GM12878 (cell line): ENCODE measurements around the gene HS3ST6. TPM values are rescaled to one million over a fixed set of nuclear protein-coding genes. Genes with fewer than 3 reads are reported as not detected.

Source experiments
- ATF3 ChIP-seq: IDR thresholded peaks from 2 replicates; pipeline ENCODE4 v1.6.1; 2011; ENCODE audit warnings: low read depth, mild to moderate bottlenecking, low read length, moderate library complexity, borderline replicate concordance; ENCODE audit errors: extremely low read depth
- BACH1 ChIP-seq: fragments of 450-650 bp; IDR thresholded peaks from 2 replicates; pipeline ENCODE4 v1.6.1; 2017; ENCODE audit warnings: mild to moderate bottlenecking, borderline replicate concordance
- CEBPZ ChIP-seq: fragments of 150-350 bp; IDR thresholded peaks from 2 replicates; pipeline ENCODE4 v1.6.1; 2016; ENCODE audit warnings: low read depth, low read length
- DPF2 ChIP-seq: fragments of 450-650 bp; IDR thresholded peaks from 2 replicates; pipeline ENCODE4 v1.6.1; 2017; ENCODE audit warnings: mild to moderate bottlenecking
- FOXM1 ChIP-seq: IDR thresholded peaks from 2 replicates; pipeline ENCODE4 v1.6.1; 2012; ENCODE audit warnings: low read depth, mild to moderate bottlenecking, inconsistent platforms, low read length, moderate library complexity
- NBN ChIP-seq: fragments of 450-650 bp; IDR thresholded peaks from 2 replicates; pipeline ENCODE4 v1.6.1; 2016
- NFIC ChIP-seq: IDR thresholded peaks from 2 replicates; pipeline ENCODE4 v1.6.1; 2012; ENCODE audit warnings: low read depth, mild to moderate bottlenecking, inconsistent platforms, low read length, moderate library complexity
- NR2C2 ChIP-seq: IDR thresholded peaks from 2 replicates; pipeline ENCODE4 v1.6.1; 2011; ENCODE audit warnings: borderline replicate concordance, low read depth; ENCODE audit not compliant: control insufficient read depth, insufficient read length
- PAX5 ChIP-seq: IDR thresholded peaks from 2 replicates; pipeline ENCODE4 v1.6.1; 2011; ENCODE audit warnings: low read depth, low read length, borderline replicate concordance
- PBX3 ChIP-seq: IDR thresholded peaks from 2 replicates; pipeline ENCODE4 v1.6.1; 2011; ENCODE audit warnings: mild to moderate bottlenecking, low read depth, low read length, moderate library complexity; ENCODE audit not compliant: insufficient replicate concordance
- PML ChIP-seq: IDR thresholded peaks from 2 replicates; pipeline ENCODE4 v1.6.1; 2012; ENCODE audit warnings: low read length, inconsistent platforms
- POLR2AphosphoS5 ChIP-seq: IDR thresholded peaks from 2 replicates; pipeline ENCODE4 v1.6.1; 2011; ENCODE audit warnings: mild to moderate bottlenecking, low read length, inconsistent platforms
- SMARCA5 ChIP-seq: fragments of 450-650 bp; IDR thresholded peaks from 2 replicates; pipeline ENCODE4 v1.6.1; 2017; ENCODE audit warnings: mild to moderate bottlenecking
- SP1 ChIP-seq: IDR thresholded peaks from one replicate; pipeline ENCODE4 v1.6.1; 2011; ENCODE audit warnings: low read depth, low read length
- SUZ12 ChIP-seq: fragments of 200-600 bp; sonication (generic); IDR thresholded peaks from one replicate; pipeline ENCODE4 v1.6.1; 2018; ENCODE audit warnings: antibody characterized with exemption, mild to moderate bottlenecking; ENCODE audit not compliant: unreplicated experiment
- YY1 ChIP-seq: IDR thresholded peaks from 2 replicates; pipeline ENCODE4 v1.6.1; 2011; ENCODE audit warnings: low read depth, mild to moderate bottlenecking, low read length
- ZBED1 ChIP-seq: IDR thresholded peaks from 2 replicates; pipeline ENCODE4 v1.6.1; 2016; ENCODE audit warnings: borderline replicate concordance
- ZBTB40 ChIP-seq: fragments of 450-650 bp; IDR thresholded peaks from 2 replicates; pipeline ENCODE4 v1.6.1; 2016; ENCODE audit warnings: mild to moderate bottlenecking, moderate library complexity, borderline replicate concordance
- ZNF274 ChIP-seq: IDR thresholded peaks from one replicate; pipeline ENCODE4 v1.8.0; 2011; ENCODE audit not compliant: insufficient read length, insufficient read depth
- polyA plus RNA-seq, 11 experiments: library from polyadenylated mRNA; depleted of rRNA in 4 of 11; unstranded in 6 of 11; stranded (reverse) in 5 of 11; fragments of >200 nt; fragmentation: Nextera tagmentation in 4 of 11; fragmentation: Illumina TruSeq in 1 of 11; extraction: Ambion mirVana in 4 of 11; extraction: Trizol in 1 of 11; gene quantifications; 1 replicate in 1 of 11; 2 replicates in 10 of 11; pipeline versions ENCODE4 v1.2.1 to v1.2.3, GENCODE V29; 2011 to 2016; ENCODE audit warnings: inconsistent platforms in 2 of 11, missing spikeins in 2 of 11, low read depth in 1 of 11
- total RNA-seq, 4 experiments: library from RNA; depleted of rRNA in 3 of 4; stranded (reverse); fragments of >200 nt in 3 of 4; fragmentation: Illumina TruSeq in 1 of 4; extraction: Trizol in 1 of 4; gene quantifications; 2 replicates each; pipeline versions ENCODE4 v1.2.1 to v1.2.3, GENCODE V29; 2013 to 2021

The HS3ST6 gene
- total and polyA plus RNA-seq, 10 of the 15 experiments (the other 5 are each of a cell fraction or from before 2014, with no cell fraction given) = not detected

- TF ChIP-seq PBX3 = peak; percentile 10
- TF ChIP-seq NBN = no peak
- TF ChIP-seq FOXM1 = peak; percentile 83
- TF ChIP-seq PAX5 = peak; percentile 50; the same call in 1 of the 2 replicates
- TF ChIP-seq SP1 = no peak
- TF ChIP-seq NR2C2 = no peak
- TF ChIP-seq ZNF274 = no peak
- peak; percentile 21; the same call in 1 of the 2 replicates for TF ChIP-seq CEBPZ
- TF ChIP-seq BACH1 = peak; percentile 73
- TF ChIP-seq SMARCA5 = no peak
- TF ChIP-seq NFIC = peak; percentile 59
- no peak for TF ChIP-seq ZBTB40
- peak; percentile 92 for TF ChIP-seq PML
- TF ChIP-seq SUZ12 = no peak
- peak; percentile 95 for TF ChIP-seq POLR2AphosphoS5
- no peak for TF ChIP-seq ATF3
- no peak for TF ChIP-seq YY1
- peak; percentile 94 for TF ChIP-seq ZBED1
- TF ChIP-seq DPF2 = no peak
Measured at GRCh38 chr16:1960665-1961630, 42.7 kb upstream of the HS3ST6 start (continued).
